SKM-1 (cell line): ENCODE data around the gene DUOXA2.
"Not testable (repeated sequence)": the region's sequence is repeated elsewhere in the genome, so short reads cannot be mapped to it uniquely, and the experiment has no call there.

Experiments used
- DNase-seq: peaks from one replicate; lab custom pipeline; 2025; ENCODE audit not compliant: unreplicated experiment; lab: John Stamatoyannopoulos, UW

The DUOXA2 gene

DNA sequence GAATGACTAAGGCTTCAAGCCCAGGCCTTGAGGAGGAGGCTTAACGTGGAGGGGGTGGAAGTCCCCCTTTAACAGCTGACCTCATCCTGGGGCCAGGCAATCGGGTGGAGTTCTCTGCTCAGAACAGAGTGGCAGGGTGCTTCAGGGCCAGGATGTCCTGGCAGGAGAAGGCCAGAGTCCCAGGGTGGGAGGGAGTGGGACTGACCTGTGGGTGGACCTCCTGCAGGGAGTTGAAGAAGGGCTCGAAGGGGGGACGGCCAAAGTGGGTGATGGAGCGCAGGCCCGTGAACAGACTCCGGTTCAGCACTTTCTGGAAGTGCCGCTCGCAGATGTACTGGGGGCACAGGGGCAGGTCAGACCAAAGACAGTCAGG lies 19.8 kb upstream of the DUOXA2 start:
- no peak for DNase-seq

DNA sequence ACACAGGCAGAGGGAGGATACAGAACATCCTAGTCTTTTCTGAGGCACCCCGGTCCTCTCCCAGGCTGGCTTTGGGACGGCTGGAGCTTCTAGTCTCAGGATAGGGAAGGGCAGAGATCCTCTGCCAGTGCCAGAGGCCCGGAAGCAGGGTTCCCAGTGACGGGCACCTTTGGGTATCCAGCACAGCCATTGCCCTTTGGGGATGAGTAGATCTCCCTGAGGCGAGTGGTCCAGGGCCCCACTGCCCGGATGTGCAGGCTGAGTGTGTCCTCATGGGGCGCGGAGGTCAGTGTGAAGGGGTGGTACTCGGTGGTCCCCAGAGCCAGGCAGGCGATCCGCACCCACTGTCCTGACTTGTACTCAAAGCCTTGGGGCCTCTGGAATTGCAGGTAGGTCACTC lies 18.5 kb upstream of the DUOXA2 start:
- no peak for DNase-seq

DNA sequence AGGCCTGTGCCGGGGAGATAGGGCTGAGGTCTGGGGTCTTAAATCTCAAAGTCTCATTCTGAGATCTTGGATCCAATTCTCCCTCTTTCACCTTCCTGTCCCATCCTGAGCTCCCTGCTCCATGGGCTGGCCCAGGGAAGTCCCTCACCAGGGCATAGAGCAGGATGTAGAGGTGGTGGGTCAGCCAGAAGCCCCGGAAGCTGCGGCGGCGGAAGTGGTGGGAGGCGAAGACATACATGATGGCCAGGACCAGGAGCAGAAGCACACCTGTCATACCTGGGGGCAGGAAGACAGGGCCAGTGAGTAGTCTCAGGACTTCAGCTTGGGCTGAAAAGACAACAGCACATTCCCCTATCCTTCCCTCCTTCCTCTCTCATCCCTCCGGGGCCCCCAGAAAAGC lies 16.7 kb upstream of the DUOXA2 start:
- no peak for DNase-seq

- DNase-seq, result no peak
Measured at GRCh38 chr15:45099549-45100165, 14.5 kb upstream of the DUOXA2 start.

DNA sequence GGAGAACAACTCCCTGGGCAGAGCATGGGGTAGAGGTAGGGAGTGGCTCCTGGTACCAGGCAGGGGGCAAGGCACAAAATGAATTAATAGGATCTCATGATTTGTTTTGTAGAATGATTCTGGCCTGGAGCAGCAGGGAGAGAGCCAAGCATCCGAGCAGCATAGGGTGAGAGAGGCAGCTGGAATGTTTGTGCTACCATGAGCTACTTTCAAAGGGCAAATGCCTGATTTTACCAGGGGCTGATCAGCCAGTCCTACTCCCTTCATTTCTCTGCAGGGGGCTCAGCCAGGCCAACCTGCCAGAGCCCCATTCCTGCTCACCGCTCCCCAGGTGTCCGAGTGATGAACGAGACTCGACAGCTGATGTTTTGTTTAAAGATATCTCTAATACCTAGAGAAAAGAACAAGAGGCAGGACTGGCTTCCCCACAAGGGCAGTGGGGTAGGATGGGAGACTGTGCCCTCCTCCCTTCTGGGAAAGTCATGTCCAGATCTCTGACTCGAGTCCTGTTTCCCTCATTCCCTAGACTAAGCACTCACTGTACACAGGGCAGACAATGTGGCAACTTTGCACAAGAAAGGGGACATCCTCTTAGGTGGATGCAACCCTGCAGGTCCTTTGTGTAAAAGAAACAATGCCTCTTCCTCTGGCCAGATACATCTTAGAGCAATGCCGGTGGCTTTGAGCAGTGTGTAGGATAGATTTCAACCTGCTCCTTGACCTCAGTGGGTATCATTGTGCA lies 13.1 kb upstream of the DUOXA2 start:
- DNase-seq, result no peak

DNA sequence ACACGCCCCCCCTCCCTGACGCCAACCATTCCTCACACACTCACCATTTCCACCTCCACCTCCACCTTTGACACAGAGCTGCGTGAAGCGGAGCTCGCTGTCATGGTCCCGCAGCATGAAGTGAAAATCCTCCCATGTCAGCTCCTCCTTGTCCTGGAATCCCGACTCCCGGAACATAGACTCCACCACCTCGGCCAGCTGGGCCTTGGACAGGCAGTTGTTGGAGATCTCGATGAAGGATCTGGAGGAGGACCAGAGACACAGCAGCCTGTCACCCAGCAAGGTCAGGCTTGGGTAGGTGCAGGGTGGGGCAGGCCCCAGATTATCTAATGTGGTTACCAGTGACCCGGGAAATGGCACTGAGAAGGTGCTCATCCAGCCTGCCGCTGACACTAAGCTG lies 12.4 kb upstream of the DUOXA2 start:
- no peak for DNase-seq

GRCh38 chr15:45102226-45102625 lies 11.9 kb upstream of the DUOXA2 start:
- no peak for DNase-seq

GRCh38 chr15:45104170-45104569 lies 10.0 kb upstream of the DUOXA2 start:
- not testable (repeated sequence) for DNase-seq

DNA sequence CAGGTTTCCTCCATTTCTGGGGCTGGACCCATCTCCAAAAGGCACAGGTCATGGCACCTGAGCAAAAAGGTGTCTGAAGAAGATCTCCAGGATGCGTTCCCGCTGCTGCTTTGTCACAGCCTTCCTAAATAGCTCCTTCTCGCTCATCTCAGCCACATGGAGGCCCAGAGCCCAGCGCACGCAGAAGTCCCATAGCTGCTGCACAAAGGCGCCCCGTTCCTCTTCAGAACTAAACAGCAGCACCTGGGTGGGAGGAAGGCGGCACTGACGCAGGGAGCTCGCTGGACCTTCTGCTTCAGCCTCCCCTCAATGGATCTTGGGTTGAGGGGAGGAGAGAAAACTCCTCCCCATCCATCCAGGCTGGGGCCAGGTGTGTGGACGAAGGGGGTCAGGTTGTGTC lies 8.5 kb upstream of the DUOXA2 start:
- DNase-seq, result no peak

GRCh38 chr15:45106002-45106790 lies 7.9 kb upstream of the DUOXA2 start:
- DNase-seq, result no peak

GRCh38 chr15:45107941-45108630 lies 6.0 kb upstream of the DUOXA2 start:
- no peak for DNase-seq

- DNase-seq, result no peak
Measured at GRCh38 chr15:45110256-45110820, 3.8 kb upstream of the DUOXA2 start.

DNA sequence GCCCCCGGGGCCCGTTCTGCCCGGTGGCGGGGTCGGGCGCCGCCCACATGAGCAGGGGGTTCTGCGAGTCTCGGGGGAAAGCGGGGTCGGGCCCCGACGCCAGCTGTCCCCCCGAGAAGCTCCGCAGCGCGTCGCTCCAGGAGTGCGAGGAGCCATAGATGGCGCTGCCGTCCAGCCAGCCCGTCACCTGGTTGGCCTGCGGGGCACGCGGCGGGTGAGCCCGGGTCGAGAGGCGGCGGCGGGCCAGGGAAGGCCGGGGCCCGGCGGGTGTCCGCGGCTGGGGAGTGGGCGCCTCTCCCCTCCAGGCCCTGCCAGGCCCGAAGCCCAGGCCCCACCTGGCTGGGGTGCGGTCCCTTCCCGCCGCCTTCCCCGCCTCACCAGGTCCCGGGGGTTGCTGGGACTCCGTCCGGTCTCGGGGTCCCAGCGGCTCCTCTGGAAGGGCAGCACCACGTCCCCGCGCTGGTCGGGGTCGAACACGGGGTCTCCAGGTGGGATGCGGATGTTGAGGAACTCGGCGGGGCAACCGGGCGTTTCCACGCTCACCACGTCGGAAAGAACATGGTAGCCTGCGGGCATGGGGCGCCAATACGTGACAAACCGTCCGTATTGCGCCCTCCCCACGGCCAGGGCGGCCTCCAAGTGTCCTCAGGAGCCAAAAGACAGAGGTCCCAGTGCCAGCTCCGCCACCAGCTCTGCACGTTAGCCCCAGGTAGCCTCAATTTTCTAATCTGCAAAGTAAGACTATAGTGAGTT lies 2.6 kb upstream of the DUOXA2 start:
- DNase-seq, result no peak

- DNase-seq, result no peak
Measured at GRCh38 chr15:45112143-45112590, 2.0 kb upstream of the DUOXA2 start.

- no peak for DNase-seq
Measured at GRCh38 chr15:45112591-45113379, 1.3 kb upstream of the DUOXA2 start.

- no peak for DNase-seq
Measured at GRCh38 chr15:45113380-45113990, 641 bp upstream of the DUOXA2 start.

GRCh38 chr15:45114751-45115085 lies 592 bp downstream of the DUOXA2 start:
- DNase-seq, result no peak

GRCh38 chr15:45115312-45115820 lies 1.2 kb downstream of the DUOXA2 start:
- no peak for DNase-seq

GRCh38 chr15:45116006-45116481 lies 1.9 kb downstream of the DUOXA2 start:
- no peak for DNase-seq
